HEK293 (cell line): ENCODE measurements around the gene CSNK1G1.
"Not testable (repeated sequence)": the region's sequence is repeated elsewhere in the genome, so short reads cannot be mapped to it uniquely, and the experiment has no call there.

Experiments used
- CTCF ChIA-PET: fragments of 350-600 bp; formaldehyde crosslinking; extraction: SDS; loops from one replicate; lab custom pipeline; 2021; ENCODE audit warnings: antibody characterized with exemption; lab: Yijun Ruan, JAX
- POLR2A ChIA-PET: fragments of 300-600 bp; formaldehyde crosslinking; extraction: SDS; loops from one replicate; lab custom pipeline; 2020; ENCODE audit warnings: antibody characterized with exemption, inconsistent platforms; lab: Yijun Ruan, JAX
- H3K27ac ChIP-seq: fragments of 200-500 bp; sonication (Bioruptor generic); 2 replicates; pipeline ENCODE4 v1.5.1; 2014; ENCODE audit warnings: low read depth, low read length, control low read depth, inconsistent platforms; ENCODE audit errors: extremely low read depth
- H3K36me3 ChIP-seq, 2 experiments: fragments of 200-500 bp in 1 of 2; sonication (Bioruptor generic) in 1 of 2; 1 replicate in 1 of 2; 2 replicates in 1 of 2; pipeline ENCODE4 v1.5.1; 2014 to 2017; ENCODE audit warnings: inconsistent platforms in 2 of 2, low read length in 2 of 2; ENCODE audit not compliant: control insufficient read depth in 2 of 2, insufficient read depth in 1 of 2
- H3K4me1 ChIP-seq: fragments of 200-500 bp; sonication (Bioruptor generic); 2 replicates; pipeline ENCODE4 v1.5.1; 2014; ENCODE audit warnings: mild to moderate bottlenecking, low read length, inconsistent platforms; ENCODE audit not compliant: control insufficient read depth, insufficient read depth
- H3K4me3 ChIP-seq: 2 replicates; pipeline ENCODE4 v1.5.1; 2011; ENCODE audit warnings: low read depth, mild to moderate bottlenecking, control low read depth, low read length, moderate library complexity
- H3K9me3 ChIP-seq: fragments of 200-500 bp; sonication (Bioruptor generic); 2 replicates; pipeline ENCODE4 v1.5.1; 2014; ENCODE audit warnings: low read depth, low read length, inconsistent platforms; ENCODE audit not compliant: control insufficient read depth, insufficient read depth
- CTCF ChIP-seq: fragments of 450-650 bp; formaldehyde crosslinking; IDR thresholded peaks from 2 replicates; pipeline ENCODE4 v1.5.1; 2016; ENCODE audit warnings: missing biosample characterization, missing genetic modification characterization
- GLIS1 ChIP-seq: fragments of 450-650 bp; formaldehyde crosslinking; IDR thresholded peaks from 2 replicates; pipeline ENCODE4 v1.5.1; 2016; ENCODE audit warnings: missing biosample characterization, missing genetic modification characterization
- KLF8 ChIP-seq: fragments of 450-650 bp; formaldehyde crosslinking; IDR thresholded peaks from 2 replicates; pipeline ENCODE4 v1.5.1; 2016; ENCODE audit warnings: missing biosample characterization, missing genetic modification characterization
- ZNF132 ChIP-seq: fragments of 450-650 bp; formaldehyde crosslinking; IDR thresholded peaks from 2 replicates; pipeline ENCODE4 v1.5.1; 2017; ENCODE audit warnings: missing biosample characterization, missing genetic modification characterization, borderline replicate concordance
- ZNF146 ChIP-seq: fragments of 450-650 bp; formaldehyde crosslinking; IDR thresholded peaks from 2 replicates; pipeline ENCODE4 v1.5.1; 2016; ENCODE audit warnings: missing biosample characterization, missing genetic modification characterization
- ZNF354C ChIP-seq: fragments of 450-650 bp; formaldehyde crosslinking; IDR thresholded peaks from 2 replicates; pipeline ENCODE4 v1.5.1; 2016; ENCODE audit warnings: missing biosample characterization, missing genetic modification characterization, low read depth, borderline replicate concordance
- ZNF404 ChIP-seq: fragments of 450-650 bp; formaldehyde crosslinking; IDR thresholded peaks from 2 replicates; pipeline ENCODE4 v1.5.1; 2017; ENCODE audit warnings: missing biosample characterization, missing genetic modification characterization
- ZNF521 ChIP-seq: fragments of 450-650 bp; formaldehyde crosslinking; IDR thresholded peaks from 2 replicates; pipeline ENCODE4 v1.5.1; 2017; ENCODE audit warnings: missing biosample characterization, mild to moderate bottlenecking, missing genetic modification characterization
- ZNF610 ChIP-seq: fragments of 450-650 bp; formaldehyde crosslinking; IDR thresholded peaks from 2 replicates; pipeline ENCODE4 v1.5.1; 2016; ENCODE audit warnings: missing biosample characterization, missing genetic modification characterization, borderline replicate concordance
- ZNF664 ChIP-seq: fragments of 450-650 bp; formaldehyde crosslinking; IDR thresholded peaks from 2 replicates; pipeline ENCODE4 v1.5.1; 2016; ENCODE audit warnings: missing biosample characterization, missing genetic modification characterization
- ZNF677 ChIP-seq: fragments of 450-650 bp; IDR thresholded peaks from 2 replicates; pipeline ENCODE4 v1.5.0; 2018; ENCODE audit warnings: missing biosample characterization, mild to moderate bottlenecking, missing genetic modification characterization, moderate library complexity
- TF ChIP-seq, protein P1 (sequence below): fragments of 450-650 bp; formaldehyde crosslinking; IDR thresholded peaks from 2 replicates; pipeline ENCODE4 v1.5.1; 2016; ENCODE audit warnings: missing biosample characterization, missing genetic modification characterization
- TF ChIP-seq, protein P2 (sequence below): fragments of 450-650 bp; formaldehyde crosslinking; IDR thresholded peaks from 2 replicates; pipeline ENCODE4 v1.5.1; 2017; ENCODE audit warnings: missing biosample characterization, missing genetic modification characterization

The CSNK1G1 gene

DNA sequence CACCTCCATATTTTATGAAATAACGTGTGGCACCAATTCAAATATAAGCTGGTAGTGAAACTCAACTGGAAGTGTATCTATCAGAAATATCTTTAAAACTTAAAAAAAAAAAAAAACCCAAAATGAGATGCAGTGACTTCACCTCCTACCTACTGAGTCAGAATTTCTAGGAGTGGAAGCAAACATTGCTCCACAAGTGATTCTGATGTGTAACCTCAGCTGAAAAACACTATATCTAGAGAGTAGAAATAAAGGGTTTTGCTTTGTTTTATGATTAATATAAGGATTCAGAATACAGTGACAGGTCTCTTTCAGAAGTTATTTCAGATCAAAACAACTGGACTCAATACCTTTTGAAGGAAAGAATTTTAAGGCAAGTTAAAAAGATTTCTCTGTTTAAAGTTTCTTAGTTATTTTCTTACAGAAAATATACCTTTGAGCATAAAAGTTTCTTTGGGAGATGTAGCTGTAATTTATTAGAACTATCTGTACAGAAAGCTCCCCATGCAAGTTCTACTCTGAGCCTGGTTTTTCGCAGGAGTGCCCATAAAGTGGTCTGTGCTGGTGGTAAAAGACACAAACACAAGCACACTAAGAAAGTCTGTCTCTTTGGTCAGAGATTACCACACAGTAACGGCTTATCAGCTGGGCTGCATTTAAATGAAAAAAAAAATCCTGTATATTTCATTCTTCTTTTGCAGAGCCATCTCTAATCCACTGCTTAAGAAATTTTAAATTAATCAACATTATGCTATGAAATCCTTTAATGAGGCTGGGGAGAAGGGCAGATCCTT, 133.2 kb downstream of the CSNK1G1 start:
- Histone ChIP-seq H3K36me3 (no peaks in the 10 kb centered on the region), H3K4me3 (no peak overlapping the region), H3K4me1 (peaks cover 7% of the 10 kb centered on the region), H3K9me3 (no peaks in the 10 kb centered on the region), H3K27ac (no peak overlapping the region)
- ChIA-PET CTCF (interaction anchor here (0.6 kb wide), 1 partner anchor 122 kb away, joined by 5 read pairs; no protein-coding TSS in a partner anchor), POLR2A (no interaction called here)
- TF ChIP-seq ZNF354C (tag by site-specific recombination) (no peak), GLIS1 (tag by site-specific recombination) (peak; percentile 90)

DNA sequence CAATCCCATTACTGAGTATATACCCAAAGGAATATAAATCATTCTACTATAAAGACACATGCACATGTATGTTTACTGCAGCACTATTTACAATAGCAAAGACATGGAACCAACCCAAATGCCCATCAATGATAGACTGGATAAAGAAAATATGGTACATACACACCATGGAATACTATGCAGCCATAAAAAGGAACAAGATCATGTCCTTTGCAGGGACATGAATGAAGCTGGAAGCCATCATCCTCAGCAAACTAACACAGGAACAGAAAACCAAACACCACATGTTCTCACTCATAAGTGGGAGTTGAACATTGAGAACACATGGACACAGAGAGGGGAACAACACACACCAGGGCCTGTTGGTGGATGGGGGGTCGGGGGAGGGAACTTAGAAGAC, 134.1 kb downstream of the CSNK1G1 start:
- POLR2A ChIA-PET, H3K9me3 ChIP-seq, H3K4me1 ChIP-seq, H3K27ac ChIP-seq: not testable (repeated sequence)
- TF ChIP-seq, protein P1, sequence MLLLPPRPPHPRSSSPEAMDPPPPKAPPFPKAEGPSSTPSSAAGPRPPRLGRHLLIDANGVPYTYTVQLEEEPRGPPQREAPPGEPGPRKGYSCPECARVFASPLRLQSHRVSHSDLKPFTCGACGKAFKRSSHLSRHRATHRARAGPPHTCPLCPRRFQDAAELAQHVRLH = peak; percentile 70
- TF ChIP-seq ZNF146 (tag by site-specific recombination) = peak; percentile 96
- TF ChIP-seq, all 188 proteins: peak for 2; not testable (repeated sequence) for 186
- CTCF ChIA-PET = interaction anchor here (0.6 to 1.1 kb wide), 2 partner anchors 11 to 69 kb away, joined by 3 to 4 read pairs; no protein-coding TSS in a partner anchor
- H3K4me3 ChIP-seq, H3K36me3 ChIP-seq: not testable (repeated sequence)

GRCh38 chr15:64217429-64217750, 138.6 kb downstream of the CSNK1G1 start:
- POLR2A ChIA-PET, H3K4me1 ChIP-seq, H3K9me3 ChIP-seq, H3K4me3 ChIP-seq, H3K36me3 ChIP-seq, H3K27ac ChIP-seq: not testable (repeated sequence)
- CTCF ChIA-PET = interaction anchor here (0.6 to 0.8 kb wide), 2 partner anchors 9 to 12 kb away, joined by 3 read pairs; no protein-coding TSS in a partner anchor

DNA sequence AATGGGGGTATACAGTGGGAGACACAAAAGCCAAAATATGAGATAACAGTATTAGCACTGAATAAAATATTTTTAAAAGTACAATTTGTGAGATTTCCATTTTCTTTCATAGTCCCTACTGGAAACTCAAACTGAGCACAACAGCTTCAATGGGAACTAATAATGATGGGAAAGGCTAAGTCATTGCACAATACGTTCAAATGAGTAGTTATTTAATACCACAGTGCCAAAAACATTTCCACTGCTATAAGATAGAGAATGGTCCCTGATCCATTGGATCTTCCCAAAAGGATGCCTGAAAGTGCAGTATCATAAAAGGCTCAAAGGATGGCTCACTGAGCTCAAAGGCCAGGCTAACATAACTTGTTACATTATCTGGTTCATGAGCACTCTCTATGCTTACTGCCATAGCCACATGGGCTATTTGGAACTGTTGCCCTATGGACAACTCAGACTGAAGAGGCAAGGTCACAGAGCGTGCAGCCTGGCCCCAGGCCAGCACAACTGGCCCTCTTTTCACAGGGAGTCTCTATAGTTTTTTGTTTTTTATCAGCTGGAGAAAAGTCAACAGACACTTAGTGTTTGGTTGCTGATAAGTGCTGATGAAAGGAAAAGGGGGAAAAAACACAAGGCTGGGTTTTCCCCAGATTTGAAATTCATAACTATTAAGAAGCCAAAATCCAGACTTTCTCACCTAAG, 139.1 kb downstream of the CSNK1G1 start:
- CTCF ChIA-PET = interaction anchor here (0.5 to 0.6 kb wide), 3 partner anchors 10 to 1083 kb away, joined by 3 to 4 read pairs (median 3); no protein-coding TSS in a partner anchor
- Histone ChIP-seq H3K27ac (no peak overlapping the region), H3K4me3 (no peak overlapping the region), H3K36me3 (peaks cover 0 to 6% of the 10 kb centered on the region in 2 experiments; a peak in 2 of 3 replicates), H3K4me1 (peaks cover 8% of the 10 kb centered on the region; the same call in 1 of the 2 replicates), H3K9me3 (no peaks in the 10 kb centered on the region)
- no peak for TF ChIP-seq ZNF664
- TF ChIP-seq, protein P2, sequence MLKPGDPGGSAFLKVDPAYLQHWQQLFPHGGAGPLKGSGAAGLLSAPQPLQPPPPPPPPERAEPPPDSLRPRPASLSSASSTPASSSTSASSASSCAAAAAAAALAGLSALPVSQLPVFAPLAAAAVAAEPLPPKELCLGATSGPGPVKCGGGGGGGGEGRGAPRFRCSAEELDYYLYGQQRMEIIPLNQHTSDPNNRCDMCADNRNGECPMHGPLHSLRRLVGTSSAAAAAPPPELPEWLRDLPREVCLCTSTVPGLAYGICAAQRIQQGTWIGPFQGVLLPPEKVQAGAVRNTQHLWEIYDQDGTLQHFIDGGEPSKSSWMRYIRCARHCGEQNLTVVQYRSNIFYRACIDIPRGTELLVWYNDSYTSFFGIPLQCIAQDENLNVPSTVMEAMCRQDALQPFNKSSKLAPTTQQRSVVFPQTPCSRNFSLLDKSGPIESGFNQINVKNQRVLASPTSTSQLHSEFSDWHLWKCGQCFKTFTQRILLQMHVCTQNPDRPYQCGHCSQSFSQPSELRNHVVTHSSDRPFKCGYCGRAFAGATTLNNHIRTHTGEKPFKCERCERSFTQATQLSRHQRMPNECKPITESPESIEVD (tag by site-specific recombination) = 0 out of 2 replicates have a peak, but pooled peaks have one; percentile 19
- POLR2A ChIA-PET = no interaction called here

DNA sequence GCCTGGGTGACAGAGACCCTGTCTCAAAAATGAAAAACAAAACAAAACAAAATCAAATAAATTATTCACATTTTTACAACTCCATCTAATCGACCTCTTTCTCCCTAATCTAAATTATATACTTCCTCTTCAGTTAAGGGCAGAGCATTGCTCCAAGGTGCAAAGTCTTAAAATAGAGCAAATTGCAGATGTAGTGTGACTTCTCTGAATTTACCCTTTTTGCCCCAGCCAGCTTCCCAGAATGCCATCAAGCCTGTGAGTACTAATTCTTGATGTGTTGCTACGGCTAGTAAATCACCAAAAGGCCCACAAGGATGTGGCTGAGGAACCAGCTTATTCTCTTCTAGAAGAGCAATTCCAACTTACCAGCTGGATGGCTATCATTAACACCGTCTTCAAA, 139.8 kb downstream of the CSNK1G1 start:
- peaks cover 0 to 6% of the 10 kb centered on the region in 2 experiments; a peak in 2 of 3 replicates for H3K36me3 ChIP-seq
- TF ChIP-seq ZNF132 (no peak), ZNF521 (tag by site-specific recombination) (no peak), ZNF610 (tag by site-specific recombination) (no peak), ZNF146 (tag by site-specific recombination) (no peak), KLF8 (tag by site-specific recombination) (no peak), ZNF677 (no peak), CTCF (no peak), ZNF404 (tag by site-specific recombination) (no peak)
- H3K9me3 ChIP-seq = no peaks in the 10 kb centered on the region
- H3K4me1 ChIP-seq = peaks cover 8% of the 10 kb centered on the region; the same call in 1 of the 2 replicates
- no peak overlapping the region for H3K27ac ChIP-seq
- POLR2A ChIA-PET = no interaction called here
- CTCF ChIA-PET = interaction anchor here (0.5 to 0.6 kb wide), 4 partner anchors 11 to 1083 kb away, joined by 3 to 4 read pairs (median 3); no protein-coding TSS in a partner anchor
- no peak overlapping the region for H3K4me3 ChIP-seq
